Lower leg skin (tissue), 3 donors: ENCODE data around the gene PUS10.

Experiments
- POLR2A ChIP-seq, 2 donors: fragments of 450-650 bp; IDR thresholded peaks; one replicate each; pipeline ENCODE4 v1.6.1; 2016 to 2017; ENCODE audit warnings: antibody characterized with exemption in 2 of 2, mild to moderate bottlenecking in 1 of 2, moderate library complexity in 1 of 2
- TF ChIP-seq, protein P1 (sequence below), 3 donors: fragments of 450-650 bp; IDR thresholded peaks; one replicate each; pipeline ENCODE4 v1.5.1; 2016; ENCODE audit warnings: antibody characterized with exemption in 3 of 3, mild to moderate bottlenecking in 3 of 3, moderate library complexity in 2 of 3

- no peak for TF ChIP-seq POLR2A (IDR thresholded peaks at IDR 0.05)
- TF ChIP-seq, protein P1, sequence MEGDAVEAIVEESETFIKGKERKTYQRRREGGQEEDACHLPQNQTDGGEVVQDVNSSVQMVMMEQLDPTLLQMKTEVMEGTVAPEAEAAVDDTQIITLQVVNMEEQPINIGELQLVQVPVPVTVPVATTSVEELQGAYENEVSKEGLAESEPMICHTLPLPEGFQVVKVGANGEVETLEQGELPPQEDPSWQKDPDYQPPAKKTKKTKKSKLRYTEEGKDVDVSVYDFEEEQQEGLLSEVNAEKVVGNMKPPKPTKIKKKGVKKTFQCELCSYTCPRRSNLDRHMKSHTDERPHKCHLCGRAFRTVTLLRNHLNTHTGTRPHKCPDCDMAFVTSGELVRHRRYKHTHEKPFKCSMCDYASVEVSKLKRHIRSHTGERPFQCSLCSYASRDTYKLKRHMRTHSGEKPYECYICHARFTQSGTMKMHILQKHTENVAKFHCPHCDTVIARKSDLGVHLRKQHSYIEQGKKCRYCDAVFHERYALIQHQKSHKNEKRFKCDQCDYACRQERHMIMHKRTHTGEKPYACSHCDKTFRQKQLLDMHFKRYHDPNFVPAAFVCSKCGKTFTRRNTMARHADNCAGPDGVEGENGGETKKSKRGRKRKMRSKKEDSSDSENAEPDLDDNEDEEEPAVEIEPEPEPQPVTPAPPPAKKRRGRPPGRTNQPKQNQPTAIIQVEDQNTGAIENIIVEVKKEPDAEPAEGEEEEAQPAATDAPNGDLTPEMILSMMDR (IDR thresholded peaks at IDR 0.05), result no peak
Measured at GRCh38 chr2:60980071-60980815, 37.8 kb downstream of the PUS10 start.
